IPS-20b (cell line): Measurements from ENCODE around the gene KRTAP2-3.
"Not testable (repeated sequence)": the region's sequence is repeated elsewhere in the genome, so short reads cannot be mapped to it uniquely, and the experiment has no call there.

ENCODE experiments used
- H3K27ac ChIP-seq: one replicate; pipeline ENCODE4 v1.5.1; 2013; ENCODE audit warnings: low read length
- H3K27me3 ChIP-seq: 2 replicates; pipeline ENCODE4 v1.6.1; 2013; ENCODE audit warnings: mild to moderate bottlenecking, low read length, inconsistent platforms; ENCODE audit not compliant: insufficient read depth
- H3K36me3 ChIP-seq: 2 replicates; pipeline ENCODE4 v1.6.1; 2013; ENCODE audit warnings: low read depth, mild to moderate bottlenecking, inconsistent platforms, low read length, moderate library complexity; ENCODE audit not compliant: insufficient read depth
- H3K4me1 ChIP-seq: 2 replicates; pipeline ENCODE4 v1.6.1; 2013; ENCODE audit warnings: mild to moderate bottlenecking, control low read depth, inconsistent platforms, low read length, moderate library complexity; ENCODE audit not compliant: insufficient read depth
- H3K4me3 ChIP-seq: 2 replicates; pipeline ENCODE4 v1.5.1; 2013; ENCODE audit warnings: mild to moderate bottlenecking, low read length, inconsistent platforms
- H3K9ac ChIP-seq: 2 replicates; pipeline ENCODE4 v1.6.1; 2013; ENCODE audit warnings: low read depth, mild to moderate bottlenecking, inconsistent platforms, low read length, moderate library complexity
- H3K9me3 ChIP-seq: 2 replicates; pipeline ENCODE4 v1.6.1; 2013; ENCODE audit warnings: mild to moderate bottlenecking, low read depth, low read length, inconsistent platforms; ENCODE audit not compliant: insufficient read depth

Gene KRTAP2-3, protein sequence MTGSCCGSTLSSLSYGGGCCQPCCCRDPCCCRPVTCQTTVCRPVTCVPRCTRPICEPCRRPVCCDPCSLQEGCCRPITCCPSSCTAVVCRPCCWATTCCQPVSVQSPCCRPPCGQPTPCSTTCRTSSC

GRCh38 chr17:41060052-41060604, at the start of gene KRTAP2-3:
TSS of gene KRTAP2-3 (minus strand) at chr17:41060114. CDS start at chr17:41060050, 64 bp downstream.
- Histone ChIP-seq H3K9ac (no peak within 1 kb of the TSS), H3K4me3 (no peak within 1 kb of the TSS), H3K9me3 (no peaks in the 10 kb centered on the region), H3K36me3 (no peaks in the 10 kb centered on the region), H3K27ac (no peak within 1 kb of the TSS), H3K4me1 (no peaks in the 10 kb centered on the region), H3K27me3 (no peaks in the 10 kb centered on the region)

GRCh38 chr17:41108728-41109386, 48.9 kb upstream of the KRTAP2-3 start:
- not testable (repeated sequence) for H3K36me3 ChIP-seq

DNA sequence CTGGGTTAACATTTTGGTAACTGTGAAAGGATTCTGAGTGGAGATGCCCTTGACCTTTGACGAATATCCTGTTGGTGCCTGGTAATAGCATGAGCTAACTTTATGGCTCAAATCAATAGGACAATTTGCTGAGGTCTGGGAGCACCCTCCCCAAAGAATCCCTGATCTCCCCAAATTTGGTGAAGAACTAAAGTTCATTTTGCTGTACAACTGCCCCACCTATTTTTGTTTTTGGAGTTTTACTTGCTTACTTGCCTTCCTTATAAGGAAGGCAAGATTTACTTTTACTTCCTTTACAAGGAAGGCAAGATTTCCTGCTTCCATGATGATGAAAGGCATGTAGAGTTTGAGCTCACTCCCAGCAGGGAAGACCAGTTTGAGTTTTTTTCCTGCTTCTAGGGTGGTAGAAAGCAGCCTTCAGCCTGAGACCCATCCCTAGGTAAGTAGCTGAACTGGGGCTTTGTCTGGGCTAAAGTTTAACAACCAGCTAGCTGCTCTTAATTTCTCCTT, 48.1 kb upstream of the KRTAP2-3 start:
- H3K27ac ChIP-seq, result peak overlapping the region; percentile 39
- H3K9ac ChIP-seq, result peak overlapping the region; percentile 33; the same call in 1 of the 2 replicates
- H3K36me3 ChIP-seq, result no peaks in the 10 kb centered on the region
- H3K27me3 ChIP-seq, result no peaks in the 10 kb centered on the region
- peaks cover 24% of the 10 kb centered on the region; the same call in 1 of the 2 replicates for H3K4me1 ChIP-seq
- peak overlapping the region; percentile 42 for H3K4me3 ChIP-seq
- H3K9me3 ChIP-seq, result peaks cover 28% of the 10 kb centered on the region

More at GRCh38 chr17:41108728-41109386, 48.9 kb upstream of the KRTAP2-3 start:
- peak overlapping the region; percentile 42; the same call in 1 of the 2 replicates for H3K4me3 ChIP-seq
- peak overlapping the region; percentile 33; the same call in 1 of the 2 replicates for H3K9ac ChIP-seq
- not testable (repeated sequence) for H3K27ac ChIP-seq, H3K27me3 ChIP-seq
- peaks cover 36% of the 10 kb centered on the region for H3K9me3 ChIP-seq
- peaks cover 24% of the 10 kb centered on the region; the same call in 1 of the 2 replicates for H3K4me1 ChIP-seq

DNA sequence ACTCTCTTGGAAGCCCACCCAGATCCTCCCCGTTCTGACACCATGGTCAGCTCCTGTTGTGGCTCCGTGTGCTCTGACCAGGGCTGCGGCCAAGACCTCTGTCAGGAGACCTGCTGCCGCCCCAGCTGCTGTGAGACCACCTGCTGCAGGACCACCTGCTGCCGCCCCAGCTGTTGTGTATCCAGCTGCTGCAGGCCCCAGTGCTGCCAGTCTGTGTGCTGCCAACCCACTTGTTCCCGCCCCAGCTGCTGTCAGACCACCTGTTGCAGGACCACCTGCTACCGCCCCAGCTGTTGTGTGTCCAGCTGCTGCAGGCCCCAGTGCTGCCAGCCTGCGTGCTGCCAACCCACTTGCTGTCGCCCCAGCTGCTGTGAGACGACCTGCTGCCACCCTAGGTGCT, 45.4 kb upstream of the KRTAP2-3 start, which contains the start of gene KRTAP4-9:
TSS of gene KRTAP4-9 (plus strand) at position 43 of the 400 bp plus-strand sequence. CDS start at position 43, 0 bp downstream.
- H3K9me3 ChIP-seq, H3K4me3 ChIP-seq, H3K27me3 ChIP-seq, H3K9ac ChIP-seq, H3K27ac ChIP-seq, H3K36me3 ChIP-seq: not testable (repeated sequence)
- H3K4me1 ChIP-seq, result peaks cover 24% of the 10 kb centered on the region; the same call in 1 of the 2 replicates

DNA sequence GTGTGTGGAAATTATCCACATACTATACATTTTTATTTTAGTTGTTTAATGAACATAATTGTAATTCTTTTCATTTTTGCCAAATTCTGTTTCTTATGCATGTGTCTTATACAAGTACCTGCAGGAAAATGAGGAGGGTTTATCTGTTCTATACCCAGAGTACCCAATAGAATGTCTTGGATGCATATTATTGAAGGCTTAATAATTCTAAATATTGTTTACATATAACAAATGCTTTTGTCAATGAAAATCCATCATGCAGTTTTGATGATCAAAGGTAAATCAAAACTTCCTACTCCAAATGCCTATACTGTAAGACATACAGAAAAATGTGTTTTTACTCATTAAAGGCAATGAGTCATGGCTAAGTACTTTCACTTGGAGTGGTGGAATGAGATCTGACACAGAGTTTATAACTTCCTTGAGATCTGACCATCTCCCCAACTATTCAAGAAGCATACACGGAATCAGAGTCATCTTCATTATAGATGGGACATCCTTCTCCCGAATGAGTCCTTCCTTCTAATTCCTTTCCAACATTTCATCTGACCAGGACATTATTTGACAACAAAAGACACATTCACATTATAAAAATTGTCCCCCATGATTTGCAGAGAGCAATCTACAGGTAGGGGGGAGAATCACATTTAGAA, 44.6 kb upstream of the KRTAP2-3 start:
- not testable (repeated sequence) for H3K27me3 ChIP-seq, H3K9ac ChIP-seq, H3K27ac ChIP-seq, H3K36me3 ChIP-seq, H3K4me3 ChIP-seq, H3K9me3 ChIP-seq
- peaks cover 24% of the 10 kb centered on the region; the same call in 1 of the 2 replicates for H3K4me1 ChIP-seq

GRCh38 chr17:41103896-41104295, 44.0 kb upstream of the KRTAP2-3 start:
- Histone ChIP-seq H3K27me3 (no peaks in the 10 kb centered on the region), H3K4me3 (no peak overlapping the region), H3K36me3 (no peaks in the 10 kb centered on the region), H3K27ac (no peak overlapping the region), H3K9ac (no peak overlapping the region), H3K9me3 (no peaks in the 10 kb centered on the region), H3K4me1 (peaks cover 24% of the 10 kb centered on the region; the same call in 1 of the 2 replicates)

- Histone ChIP-seq H3K9ac (no peak within 1 kb of the TSS), H3K27ac (no peak within 1 kb of the TSS), H3K4me3 (no peak within 1 kb of the TSS), H3K27me3 (no peaks in the 10 kb centered on the region), H3K36me3 (no peaks in the 10 kb centered on the region), H3K9me3 (no peaks in the 10 kb centered on the region), H3K4me1 (peaks cover 7% of the 10 kb centered on the region; the same call in 1 of the 2 replicates)
Measured at GRCh38 chr17:41101586-41102259, 41.8 kb upstream of the KRTAP2-3 start, which contains the start of gene KRTAP4-16. TSS of gene KRTAP4-16 (minus strand) at chr17:41102209. CDS start at chr17:41102209, 0 bp downstream.

DNA sequence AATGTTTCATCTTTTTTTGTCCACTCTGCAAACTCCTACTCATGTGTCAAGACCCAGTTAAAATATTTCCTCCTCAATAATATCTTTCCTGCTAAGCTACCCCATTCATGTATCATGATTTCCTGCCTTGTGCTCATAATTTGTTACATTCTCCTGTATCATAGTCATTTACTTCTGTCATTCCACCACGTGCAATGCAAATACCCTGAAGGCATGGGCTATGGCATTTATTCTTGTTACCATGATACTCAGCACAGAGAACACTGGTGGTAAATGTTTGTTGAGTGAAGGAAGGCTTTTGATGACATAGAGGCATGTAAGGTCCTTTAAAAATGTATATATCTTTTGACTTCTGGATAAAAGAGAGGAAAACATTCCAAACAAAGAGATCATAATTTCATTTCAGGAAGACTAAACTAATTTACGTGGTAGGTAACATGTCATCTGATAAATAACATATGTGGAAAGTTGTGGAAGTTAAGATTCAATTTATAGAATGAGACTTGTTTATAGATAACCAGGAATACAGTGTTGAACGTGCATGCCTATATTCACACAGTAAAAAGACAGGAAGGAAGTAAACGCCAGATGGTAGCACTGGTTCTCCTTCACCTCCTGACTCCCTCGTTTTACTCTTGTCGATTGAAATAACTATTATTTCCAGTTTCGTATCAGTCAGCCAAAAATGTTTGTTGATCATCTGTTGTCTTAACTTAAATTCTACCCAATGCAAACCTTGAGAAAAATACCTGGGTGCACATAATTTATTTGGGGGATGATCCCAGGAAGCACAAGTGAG, 40.0 kb upstream of the KRTAP2-3 start:
- H3K27me3 ChIP-seq, H3K27ac ChIP-seq, H3K36me3 ChIP-seq, H3K4me3 ChIP-seq, H3K9ac ChIP-seq, H3K9me3 ChIP-seq, H3K4me1 ChIP-seq: not testable (repeated sequence)

DNA sequence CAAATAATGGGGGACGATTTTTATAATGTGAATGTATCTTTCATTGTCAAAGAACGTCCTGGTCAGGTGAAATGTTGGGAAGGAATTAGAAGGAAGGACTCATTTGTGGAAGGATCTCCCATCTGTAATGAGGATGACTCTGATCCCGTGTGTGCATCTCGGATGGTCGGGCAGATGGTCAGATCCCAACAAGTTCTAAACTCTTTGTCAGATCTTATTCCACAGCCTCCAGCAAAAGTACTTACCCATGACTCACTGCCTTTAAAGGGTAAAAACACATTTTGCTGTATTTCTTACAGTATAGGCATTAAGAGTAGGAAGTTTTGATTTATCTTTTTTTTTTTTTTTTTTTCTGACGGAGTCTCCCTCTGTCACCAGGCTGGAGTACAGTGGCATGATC, 38.6 kb upstream of the KRTAP2-3 start:
- Histone ChIP-seq H3K27me3 (no peaks in the 10 kb centered on the region), H3K4me3 (no peak overlapping the region), H3K36me3 (no peaks in the 10 kb centered on the region), H3K9ac (no peak overlapping the region), H3K27ac (no peak overlapping the region), H3K9me3 (peaks cover 3% of the 10 kb centered on the region; the same call in 1 of the 2 replicates), H3K4me1 (no peaks in the 10 kb centered on the region; the same call in 1 of the 2 replicates)

GRCh38 chr17:41098042-41098441, 38.1 kb upstream of the KRTAP2-3 start, which contains the start of gene KRTAP4-8:
TSS of gene KRTAP4-8 (minus strand) at chr17:41098142. CDS start at chr17:41098084, 58 bp downstream.
- no peak within 1 kb of the TSS for H3K27ac ChIP-seq

More at GRCh38 chr17:41098042-41098441, 38.1 kb upstream of the KRTAP2-3 start, which contains the start of gene KRTAP4-8:
- H3K4me1 ChIP-seq, result no peaks in the 10 kb centered on the region; the same call in 1 of the 2 replicates
- H3K27me3 ChIP-seq, result no peaks in the 10 kb centered on the region
- peaks cover 3% of the 10 kb centered on the region; the same call in 1 of the 2 replicates for H3K9me3 ChIP-seq
- no peaks in the 10 kb centered on the region for H3K36me3 ChIP-seq
- H3K9ac ChIP-seq, result no peak within 1 kb of the TSS
- H3K4me3 ChIP-seq, result no peak within 1 kb of the TSS
